ENCODE measurements around the gene GHDC. TPM values are rescaled to one million over a fixed set of nuclear protein-coding genes. Genes with fewer than 3 reads are reported as not detected.

The GHDC gene
- polyA plus RNA-seq, 6 donors from 2014 or later, result 21.9 to 32.7 (median 26.2) TPM

GRCh38 chr17:42174126-42174783 lies 20.0 kb downstream of the GHDC start:
- ATAC-seq (ENCODE audit: low read depth in 2 of 2), result no peak
- peaks cover 14 to 22% (median 17%) of the 10 kb centered on the region in 3 donors for H3K4me1 Mint-ChIP-seq

GRCh38 chr17:42171831-42172230 lies 22.5 kb downstream of the GHDC start:
- Mint-ChIP-seq H3K27ac (no peak overlapping the region), H3K27me3 (peaks cover 0 to 6% (median 0%) of the 10 kb centered on the region in 3 donors), H3K36me3 (peaks cover 0 to 15% of the 10 kb centered on the region in 2 donors), H3K9me3 (no peaks in the 10 kb centered on the region), H3K4me3 (no peak overlapping the region), H3K4me1 (peaks cover 0 to 20% (median 0%) of the 10 kb centered on the region in 3 donors)
- ATAC-seq (ENCODE audit: low read depth in 2 of 2), result no peak
- DNase-seq, result no peak

More at GRCh38 chr17:42174126-42174783, 20.0 kb downstream of the GHDC start:
- Mint-ChIP-seq H3K4me3 (no peak overlapping the region), H3K27me3 (peaks cover 0 to 13% (median 0%) of the 10 kb centered on the region in 3 donors), H3K36me3 (peaks cover 0 to 15% of the 10 kb centered on the region in 2 donors), H3K27ac (no peak overlapping the region), H3K9me3 (no peaks in the 10 kb centered on the region)
- no peak for DNase-seq

- Mint-ChIP-seq H3K27ac (no peak overlapping the region), H3K4me3 (no peak overlapping the region)
Observed at GRCh38 chr17:42169351-42169750, 24.9 kb downstream of the GHDC start.

DNA sequence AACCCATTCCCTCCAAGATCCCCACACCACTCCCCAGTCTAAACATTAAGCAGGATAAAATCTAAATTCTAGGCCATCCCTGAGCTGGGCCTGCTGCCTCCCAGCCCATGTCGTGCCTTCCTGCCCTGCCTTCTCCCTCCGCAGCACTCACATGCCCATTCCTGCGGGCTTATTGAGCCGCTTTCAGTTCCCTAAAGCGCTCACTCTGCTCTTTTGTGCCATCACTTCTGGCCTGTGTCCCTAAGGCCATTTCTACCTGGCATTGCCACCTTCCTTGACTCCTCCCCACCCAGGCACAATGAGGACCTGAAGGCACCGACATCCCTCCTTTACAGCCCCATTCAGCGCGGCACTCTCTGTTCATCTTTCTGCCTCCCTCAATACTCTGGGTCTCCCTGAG lies 26.5 kb downstream of the GHDC start:
- Mint-ChIP-seq H3K36me3 (peaks cover 0 to 7% of the 10 kb centered on the region in 2 donors), H3K9me3 (no peaks in the 10 kb centered on the region), H3K27me3 (no peaks in the 10 kb centered on the region), H3K4me3 (no peak overlapping the region), H3K4me1 (peaks cover 0 to 20% (median 0%) of the 10 kb centered on the region in 3 donors), H3K27ac (peak overlapping the region in 1 of 6 donors; percentile 60)
- no peak for ATAC-seq (ENCODE audit: low read depth in 2 of 2)
- no peak for DNase-seq

More at GRCh38 chr17:42169351-42169750, 24.9 kb downstream of the GHDC start:
- peaks cover 0 to 7% of the 10 kb centered on the region in 2 donors for H3K36me3 Mint-ChIP-seq
- H3K9me3 Mint-ChIP-seq, result no peaks in the 10 kb centered on the region
- DNase-seq, result no peak
- no peak for ATAC-seq (ENCODE audit: low read depth in 2 of 2)
- no peaks in the 10 kb centered on the region for H3K27me3 Mint-ChIP-seq
- H3K4me1 Mint-ChIP-seq, result peaks cover 0 to 15% (median 0%) of the 10 kb centered on the region in 3 donors

DNA sequence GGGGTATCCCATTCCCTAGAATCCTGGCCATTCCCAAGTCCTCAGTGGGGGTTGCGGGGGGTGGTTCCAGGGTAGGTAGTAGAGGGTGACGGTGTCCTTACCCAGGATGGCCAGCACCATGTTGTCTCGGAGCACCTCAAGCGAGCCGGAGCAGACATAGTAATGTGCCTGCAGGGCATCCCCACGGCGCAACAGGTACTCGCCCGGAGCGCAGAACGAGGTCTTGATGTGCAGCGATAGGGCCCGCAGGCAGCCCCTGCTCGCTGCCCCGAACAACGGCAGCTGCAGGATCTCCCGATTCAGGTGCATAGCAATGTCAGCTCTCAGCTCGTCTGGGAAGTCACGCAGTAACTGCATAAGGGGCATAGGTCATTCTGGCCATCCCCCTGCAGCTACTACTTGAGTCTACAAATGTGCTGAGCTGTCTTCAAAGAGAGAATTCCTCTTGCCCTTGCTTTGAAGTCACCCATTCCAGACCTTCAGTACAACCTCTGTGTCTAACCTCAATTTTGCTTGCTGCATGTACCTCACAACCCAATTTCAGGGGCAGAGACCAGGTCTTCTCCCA lies 28.0 kb downstream of the GHDC start:
- DNase-seq (no peak), ATAC-seq (ENCODE audit: low read depth in 2 of 2) (no peak)
- Mint-ChIP-seq H3K27ac (no peak overlapping the region), H3K36me3 (peaks cover 0 to 7% of the 10 kb centered on the region in 2 donors), H3K4me1 (peaks cover 0 to 18% (median 4%) of the 10 kb centered on the region in 3 donors), H3K27me3 (no peaks in the 10 kb centered on the region), H3K4me3 (peak overlapping the region in 1 of 8 donors; percentile 37), H3K9me3 (no peaks in the 10 kb centered on the region)

GRCh38 chr17:42165751-42166150 lies 28.5 kb downstream of the GHDC start:
- ATAC-seq (ENCODE audit: low read depth in 2 of 2), result no peak
- no peaks in the 10 kb centered on the region for H3K9me3 Mint-ChIP-seq
- H3K4me1 Mint-ChIP-seq, result peaks cover 0 to 18% (median 7%) of the 10 kb centered on the region in 3 donors
- H3K36me3 Mint-ChIP-seq, result peaks cover 0 to 5% of the 10 kb centered on the region in 2 donors
- H3K4me3 Mint-ChIP-seq, result no peak overlapping the region
- DNase-seq, result no peak
- no peaks in the 10 kb centered on the region for H3K27me3 Mint-ChIP-seq
- H3K27ac Mint-ChIP-seq, result no peak overlapping the region

- Mint-ChIP-seq H3K4me3 (no peak overlapping the region), H3K4me1 (peaks cover 0 to 18% (median 7%) of the 10 kb centered on the region in 3 donors), H3K9me3 (no peaks in the 10 kb centered on the region), H3K27me3 (no peaks in the 10 kb centered on the region), H3K36me3 (no peaks in the 10 kb centered on the region), H3K27ac (peak overlapping the region in 1 of 6 donors; percentile 42)
- no peak for DNase-seq
- ATAC-seq (ENCODE audit: low read depth in 2 of 2), result no peak
Observed at GRCh38 chr17:42163696-42164407, 30.4 kb downstream of the GHDC start.

- Mint-ChIP-seq H3K4me1 (peaks cover 0 to 17% (median 7%) of the 10 kb centered on the region in 3 donors), H3K27me3 (no peaks in the 10 kb centered on the region), H3K36me3 (no peaks in the 10 kb centered on the region), H3K9me3 (no peaks in the 10 kb centered on the region), H3K27ac (no peak overlapping the region), H3K4me3 (peak overlapping the region in 2 of 8 donors; percentile 28 to 40)
- no peak for ATAC-seq (ENCODE audit: low read depth in 2 of 2)
- DNase-seq, result no peak
Observed at GRCh38 chr17:42163113-42163512, 31.2 kb downstream of the GHDC start.

GRCh38 chr17:42160531-42160910 lies 33.8 kb downstream of the GHDC start:
- DNase-seq (no peak), ATAC-seq (ENCODE audit: low read depth in 2 of 2) (no peak)
- Mint-ChIP-seq H3K4me3 (no peak overlapping the region), H3K9me3 (peaks cover 0 to 4% (median 0%) of the 10 kb centered on the region in 7 donors), H3K27me3 (no peaks in the 10 kb centered on the region), H3K27ac (no peak overlapping the region), H3K36me3 (no peaks in the 10 kb centered on the region), H3K4me1 (peaks cover 2 to 13% (median 13%) of the 10 kb centered on the region in 3 donors)

DNA sequence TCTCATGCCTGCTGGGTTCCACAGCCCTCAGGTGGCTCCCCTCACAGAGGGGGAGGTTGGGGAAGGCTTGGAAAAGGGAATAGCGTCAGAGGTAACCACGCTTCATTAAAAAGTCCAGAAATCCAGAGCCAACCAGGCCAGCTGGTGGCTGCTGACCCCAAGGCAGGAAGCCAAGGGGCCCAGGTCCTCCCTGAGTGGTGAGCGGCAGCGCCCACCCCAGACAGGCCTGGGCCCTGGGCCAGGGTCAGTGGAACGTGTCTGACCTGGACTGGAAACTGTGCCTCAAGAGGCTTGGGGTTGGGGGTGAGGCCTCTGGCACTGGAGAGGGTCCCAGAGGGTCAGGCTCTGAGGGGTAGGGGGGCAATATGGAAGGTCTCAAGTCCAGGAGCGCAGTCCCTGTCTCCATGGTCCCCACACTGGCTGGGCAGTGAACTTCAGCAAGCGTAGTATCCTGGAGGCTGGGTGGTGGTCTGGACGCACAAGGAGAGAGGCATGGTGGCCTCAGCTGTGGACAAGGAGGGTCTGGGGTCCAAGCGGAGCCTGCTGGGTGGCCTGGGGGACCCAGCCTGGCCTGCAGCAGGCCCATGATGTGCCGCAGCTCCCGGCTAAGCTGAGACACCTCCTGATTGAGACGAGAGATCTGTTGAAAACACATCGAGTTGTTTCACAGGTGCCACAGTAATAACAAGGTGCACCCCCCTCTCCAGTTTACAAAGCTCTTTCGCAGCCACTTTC lies 34.3 kb downstream of the GHDC start:
- no peaks in the 10 kb centered on the region for H3K36me3 Mint-ChIP-seq

DNA sequence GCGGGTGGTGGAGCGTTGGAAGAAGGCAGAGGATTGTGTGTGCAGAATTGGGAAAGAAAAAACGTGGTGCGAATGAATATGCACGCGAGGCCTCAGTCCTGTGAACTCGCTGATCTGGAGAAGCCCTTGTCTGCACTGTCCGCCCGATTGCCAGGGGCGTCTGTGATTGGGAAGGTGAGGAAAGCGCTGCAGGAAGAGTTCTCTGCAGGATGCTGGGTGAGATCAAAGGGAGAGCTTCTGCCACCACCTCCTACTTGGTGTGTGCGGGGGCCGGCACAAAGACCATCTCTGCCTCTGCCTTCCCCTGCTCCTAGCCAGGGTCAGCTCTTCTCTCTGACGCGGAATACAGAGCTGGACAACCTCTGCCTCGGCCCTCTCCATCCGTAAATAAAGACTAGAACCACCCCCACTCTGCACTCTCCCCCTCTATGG lies 38.7 kb downstream of the GHDC start:
- peak overlapping the region in 3 of 6 donors; percentile 80 to 94 (median 83) for H3K27ac Mint-ChIP-seq
- ATAC-seq (ENCODE audit: low read depth in 2 of 2), result no peak

More for the DNA sequence above, 34.3 kb downstream of the GHDC start:
- Mint-ChIP-seq H3K4me3 (no peak overlapping the region), H3K9me3 (peaks cover 0 to 4% (median 0%) of the 10 kb centered on the region in 7 donors), H3K4me1 (peaks cover 4 to 15% (median 14%) of the 10 kb centered on the region in 3 donors), H3K27me3 (no peaks in the 10 kb centered on the region), H3K27ac (peak overlapping the region in 2 of 6 donors; percentile 54 to 93)
- no peak for ATAC-seq (ENCODE audit: low read depth in 2 of 2)
- DNase-seq, result no peak

GRCh38 chr17:42153919-42154742 lies 40.2 kb downstream of the GHDC start:
- H3K4me1 Mint-ChIP-seq, result peaks cover 25 to 48% (median 37%) of the 10 kb centered on the region in 3 donors
- H3K27ac Mint-ChIP-seq, result peak overlapping the region; percentile 74 to 96 (median 96)
- H3K36me3 Mint-ChIP-seq, result no peaks in the 10 kb centered on the region
- peak overlapping the region; percentile 86 to 98 (median 96) for H3K4me3 Mint-ChIP-seq
- H3K27me3 Mint-ChIP-seq, result no peaks in the 10 kb centered on the region
- H3K9me3 Mint-ChIP-seq, result peaks cover 0 to 4% (median 0%) of the 10 kb centered on the region in 7 donors
- no peak for ATAC-seq (ENCODE audit: low read depth in 2 of 2)
- no peak for DNase-seq

More for the DNA sequence above, 38.7 kb downstream of the GHDC start:
- DNase-seq, result no peak
- H3K27me3 Mint-ChIP-seq, result no peaks in the 10 kb centered on the region
- H3K4me1 Mint-ChIP-seq, result peaks cover 25 to 43% (median 37%) of the 10 kb centered on the region in 3 donors
- H3K9me3 Mint-ChIP-seq, result peaks cover 0 to 4% (median 0%) of the 10 kb centered on the region in 7 donors
- no peaks in the 10 kb centered on the region for H3K36me3 Mint-ChIP-seq
- H3K4me3 Mint-ChIP-seq, result peak overlapping the region; percentile 86 to 98 (median 96)

Measured in naive B cell (primary cell).